ENCODE measurements around the gene NDRG4.
"Not testable (repeated sequence)": the region's sequence is repeated elsewhere in the genome, so short reads cannot be mapped to it uniquely, and the experiment has no call there.

Gene NDRG4

GRCh38 chr16:58466396-58466795 lies 33.5 kb upstream of the NDRG4 start:
- FAIRE-seq: no peak

DNA sequence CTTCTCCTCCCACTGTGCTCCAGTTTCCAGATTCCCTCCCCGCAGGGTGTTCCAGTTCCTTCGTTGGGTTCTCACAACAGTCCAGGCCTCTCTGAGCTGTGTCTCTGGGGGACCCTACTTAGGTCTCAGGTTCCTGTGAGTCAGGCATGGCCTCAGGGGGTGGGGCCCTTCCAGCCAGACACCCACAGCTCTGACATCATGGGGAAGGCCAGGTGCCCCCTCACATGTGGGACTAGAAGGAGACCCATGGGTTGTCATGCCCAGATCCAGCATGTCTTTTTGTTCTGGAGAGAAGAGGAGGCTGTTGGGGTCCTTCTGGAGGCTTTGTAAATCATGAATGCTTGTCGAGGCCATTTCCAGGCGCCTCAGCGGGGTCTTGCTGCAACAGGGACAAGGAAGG lies 32.0 kb upstream of the NDRG4 start:
- no peak for FAIRE-seq

- no peak for FAIRE-seq
These were observed 28.6 kb upstream of the NDRG4 start for GRCh38 chr16:58471209-58471975.

DNA sequence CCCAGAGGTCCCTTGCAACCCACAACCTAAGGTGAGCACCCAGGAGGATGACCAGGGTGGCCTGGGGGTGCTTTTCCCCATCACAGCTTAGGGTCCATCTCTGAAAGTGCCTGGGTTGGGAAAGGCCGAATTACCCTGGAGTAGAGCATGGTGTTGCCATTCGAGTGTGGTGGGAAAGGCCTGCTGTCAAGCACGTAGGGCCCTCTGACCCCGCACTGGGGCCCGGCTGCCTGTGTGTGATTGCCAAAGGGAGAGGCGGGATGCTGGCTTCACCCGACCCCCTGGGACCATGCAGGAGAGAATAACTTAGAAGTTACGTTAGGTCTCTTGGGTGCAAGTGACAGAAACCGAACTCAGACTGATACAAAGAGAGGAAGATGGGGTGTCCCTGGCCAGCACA lies 27.7 kb upstream of the NDRG4 start:
- no peak for FAIRE-seq

GRCh38 chr16:58472827-58473226 lies 27.1 kb upstream of the NDRG4 start:
- no peak for FAIRE-seq

- FAIRE-seq: no peak
These were observed 25.6 kb upstream of the NDRG4 start for GRCh38 chr16:58474296-58474695.

GRCh38 chr16:58475091-58475619 lies 24.8 kb upstream of the NDRG4 start:
- FAIRE-seq: no peak

- FAIRE-seq: no peak
These were observed 23.2 kb upstream of the NDRG4 start for GRCh38 chr16:58476791-58477190.

GRCh38 chr16:58478427-58478826 lies 21.5 kb upstream of the NDRG4 start:
- FAIRE-seq: no peak

DNA sequence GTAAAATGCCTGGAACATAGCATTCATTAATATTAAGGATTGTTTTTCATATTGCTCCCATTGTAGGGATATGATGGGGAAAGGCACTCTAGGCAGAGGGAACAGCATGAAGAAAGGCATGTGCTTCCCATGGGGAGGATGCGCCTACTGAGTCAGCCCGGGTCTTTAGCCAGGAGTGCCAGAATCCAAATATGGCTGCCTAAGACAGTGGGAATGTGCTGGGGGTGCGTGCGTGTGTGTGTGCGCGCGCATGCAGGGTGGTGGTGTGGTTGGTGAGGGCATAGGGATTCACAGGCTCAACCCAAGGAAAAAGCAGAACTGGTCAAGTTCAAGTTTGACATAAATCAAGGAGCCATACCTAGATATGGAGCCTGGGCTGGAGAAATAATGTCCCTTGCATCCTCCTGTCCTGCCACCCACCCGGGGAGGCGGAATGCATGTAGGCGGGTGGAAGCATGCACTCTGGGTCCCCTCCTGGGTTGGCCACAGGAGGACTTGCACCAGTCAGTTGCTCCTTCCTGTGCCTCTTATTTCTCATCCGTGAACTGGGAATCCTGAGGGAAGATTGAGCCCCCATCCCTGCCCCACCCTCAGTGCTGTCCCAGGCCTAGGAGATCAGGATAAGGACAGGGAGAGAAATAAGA lies 18.6 kb upstream of the NDRG4 start:
- FAIRE-seq: no peak

GRCh38 chr16:58481931-58482330 lies 18.0 kb upstream of the NDRG4 start:
- FAIRE-seq: no peak

GRCh38 chr16:58485184-58485887 lies 14.6 kb upstream of the NDRG4 start:
- no peak for FAIRE-seq

DNA sequence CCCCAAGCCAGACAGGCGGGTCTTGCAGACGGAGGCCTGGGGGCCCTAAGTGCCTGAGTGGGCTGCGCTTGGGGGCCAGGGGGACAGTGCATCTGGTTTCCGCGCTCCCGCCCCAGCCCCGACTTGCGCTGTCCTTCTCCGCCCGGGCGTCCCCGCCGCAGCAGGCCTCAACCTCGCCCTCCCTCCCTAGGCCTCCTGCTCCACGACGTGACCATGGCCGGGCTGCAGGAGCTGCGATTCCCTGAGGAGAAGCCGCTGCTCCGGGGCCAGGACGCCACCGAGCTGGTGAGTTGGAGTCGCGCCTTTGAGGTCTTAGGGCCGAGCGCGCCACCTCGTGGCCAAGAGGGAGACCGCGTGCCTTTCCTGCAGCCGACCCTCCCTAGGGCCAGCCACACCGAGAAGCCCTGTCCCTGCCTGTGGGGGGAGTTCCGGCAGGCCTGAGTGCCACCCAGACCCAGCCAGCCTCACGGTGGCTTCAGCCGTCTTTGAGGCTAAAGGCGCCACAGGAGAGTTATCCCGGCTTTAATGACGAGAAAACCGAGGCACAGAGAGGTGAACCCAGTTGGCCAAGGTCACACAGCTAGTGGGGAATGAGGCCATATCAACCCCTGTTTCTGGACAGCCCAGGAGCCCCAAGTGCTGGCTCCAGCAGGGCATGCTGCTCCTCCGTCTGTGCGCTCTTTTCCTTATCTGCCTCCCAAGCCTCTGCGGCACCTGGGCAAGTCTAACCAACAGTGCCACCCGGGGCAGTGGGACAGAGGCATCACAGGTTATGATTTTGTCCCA lies 12.2 kb upstream of the NDRG4 start:
- no peak for FAIRE-seq

- no peak for FAIRE-seq
These were observed 11.4 kb upstream of the NDRG4 start for GRCh38 chr16:58488531-58488930.

DNA sequence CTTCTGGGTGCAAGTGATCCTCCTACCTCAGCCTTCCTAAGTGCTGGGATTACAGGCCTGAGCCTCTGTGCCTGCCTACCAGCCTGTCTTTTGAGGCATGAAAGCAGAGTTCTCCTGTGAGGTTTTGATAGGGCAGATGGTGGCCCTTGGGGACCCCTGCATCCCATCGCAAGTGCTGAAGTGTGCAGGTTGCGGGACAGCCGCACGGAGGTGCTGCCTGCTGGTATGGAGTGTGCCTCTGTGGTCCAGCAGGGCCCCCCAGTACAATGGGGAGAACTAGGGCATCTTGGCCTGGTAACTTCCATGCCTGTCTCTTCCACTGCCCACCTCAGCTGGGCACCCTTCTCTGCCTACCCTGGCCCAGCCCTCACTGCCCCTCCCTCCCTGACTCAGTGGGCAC lies 9.9 kb upstream of the NDRG4 start:
- FAIRE-seq: no peak

- FAIRE-seq: not testable (repeated sequence)
These were observed 9.4 kb upstream of the NDRG4 start for GRCh38 chr16:58490539-58490938.

DNA sequence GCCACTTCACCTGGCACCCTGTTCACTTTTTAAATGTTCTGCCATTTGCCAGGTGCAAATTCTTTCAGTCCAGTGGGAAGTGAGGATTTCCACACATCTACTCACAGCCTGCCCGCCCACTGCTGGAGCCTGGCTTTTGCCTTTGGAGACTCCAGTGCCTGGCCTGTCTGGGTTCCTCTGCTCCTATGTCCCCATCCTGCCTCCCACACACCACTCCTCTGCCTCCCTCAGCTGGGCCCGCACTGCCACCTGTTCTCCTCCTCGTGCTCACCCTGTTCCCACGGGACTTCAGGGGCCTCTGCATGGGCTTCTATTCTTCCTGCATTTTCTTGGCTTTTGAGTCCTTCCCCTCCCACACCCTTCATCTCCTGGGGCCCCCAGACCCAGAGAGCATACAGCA lies 7.9 kb upstream of the NDRG4 start:
- no peak for FAIRE-seq

DNA sequence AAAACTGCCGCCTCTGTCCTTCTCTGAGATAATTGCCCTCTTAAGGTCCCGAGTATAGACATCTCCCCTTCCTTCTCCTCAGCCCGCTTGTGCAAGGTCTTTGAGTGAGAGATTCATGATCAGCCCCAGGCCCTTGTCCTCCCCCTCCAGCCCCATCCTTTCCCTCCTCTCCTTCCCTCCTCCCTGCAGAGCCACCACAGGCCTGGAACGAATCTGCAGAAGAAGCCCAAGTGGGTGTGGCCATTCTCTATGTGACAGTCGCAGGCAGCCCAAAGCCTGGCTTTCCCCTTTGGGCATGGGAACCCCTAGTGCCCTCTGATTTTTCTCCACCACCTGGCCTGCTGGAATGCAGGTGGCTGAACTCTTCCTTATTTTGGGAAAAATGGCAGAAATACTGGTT lies 7.2 kb upstream of the NDRG4 start:
- FAIRE-seq: no peak

DNA sequence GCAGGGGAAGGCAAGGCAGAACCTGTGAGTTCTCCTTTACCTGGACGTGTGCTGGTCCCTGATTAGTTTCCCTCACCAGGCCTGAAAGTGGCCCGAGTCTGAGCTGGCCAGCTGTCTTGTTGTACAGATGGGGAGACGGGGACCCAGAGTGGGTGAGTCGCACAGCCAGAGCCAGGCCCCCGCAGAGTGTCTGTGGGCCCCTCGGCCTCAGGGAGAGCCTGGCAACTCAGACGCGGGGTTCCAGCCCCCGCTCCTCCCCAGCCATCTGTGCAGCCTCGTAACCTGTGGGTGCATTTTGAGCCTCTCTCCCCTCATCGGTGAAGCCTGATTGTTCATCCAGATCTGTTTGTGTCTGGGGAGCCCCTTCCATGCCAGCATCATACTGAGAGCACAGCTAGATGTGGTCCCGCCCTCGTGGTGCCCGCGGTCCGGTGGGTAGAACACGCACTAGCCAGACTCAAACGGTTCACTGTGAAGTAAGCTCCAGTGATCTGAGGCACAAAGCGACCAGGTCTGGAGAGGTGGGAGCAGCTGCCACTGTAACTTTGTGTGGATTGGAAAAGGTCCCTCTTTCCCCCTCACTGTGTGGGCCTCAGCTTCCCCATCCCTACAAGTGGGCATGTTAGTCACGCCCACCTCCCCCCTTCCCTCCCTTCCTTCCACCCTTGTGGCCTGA lies 6.0 kb upstream of the NDRG4 start:
- FAIRE-seq: no peak

GRCh38 chr16:58494981-58495520 lies 4.9 kb upstream of the NDRG4 start:
- FAIRE-seq: peak; percentile 67

DNA sequence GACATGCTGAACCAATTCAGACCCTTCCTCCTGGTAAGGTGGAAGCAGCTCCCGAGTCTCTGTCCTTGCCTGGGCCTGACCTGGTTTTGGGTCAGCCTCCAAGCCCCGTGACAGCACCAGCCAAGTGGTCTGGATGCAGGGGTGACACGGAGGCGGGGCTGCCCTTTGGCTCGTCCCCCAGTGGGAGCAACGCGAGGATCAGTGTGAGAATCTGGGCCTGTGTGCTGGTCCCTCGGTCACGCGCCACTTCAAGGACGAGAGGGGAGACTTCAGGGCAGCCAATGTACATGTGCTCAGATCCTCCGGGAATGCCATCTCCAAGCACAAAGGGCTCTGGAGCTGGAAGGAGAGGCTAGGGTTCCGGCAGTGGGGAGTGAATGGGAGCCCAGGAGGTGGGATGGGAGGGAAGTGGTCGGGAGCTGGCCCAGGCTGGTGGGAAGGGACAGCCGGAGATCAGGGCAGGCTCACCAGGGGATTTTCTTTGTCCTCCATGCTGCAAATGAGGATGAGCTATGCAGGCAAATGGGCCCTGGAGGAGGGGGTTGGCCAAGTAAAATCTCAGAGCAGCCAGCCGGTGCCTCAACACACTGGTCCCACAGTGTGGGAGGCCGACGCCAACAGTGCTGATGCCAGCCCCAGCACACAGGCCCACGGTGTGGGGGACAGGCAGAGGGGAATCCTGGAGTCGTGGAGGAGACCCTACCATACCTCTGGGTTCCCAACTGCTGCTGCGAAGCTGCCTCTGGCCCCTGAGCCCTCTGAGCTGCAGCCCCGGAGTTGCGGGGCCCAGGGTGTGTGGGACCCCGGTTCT lies 4.2 kb upstream of the NDRG4 start:
- no peak for FAIRE-seq
